ENCODE results near the gene SPATA16. TPM values are rescaled to one million over a fixed set of nuclear protein-coding genes. Genes with fewer than 3 reads are reported as not detected.

SPATA16 gene
- total and polyA plus RNA-seq, 2 experiments from 2014 or later = not detected

- TF ChIP-seq ETS1 (IDR thresholded peaks at IDR 0.05) (no peak), POLR2AphosphoS5 (IDR thresholded peaks at IDR 0.05; ENCODE audit: low read depth) (no peak), EZH2 (IDR thresholded peaks at IDR 0.05; ENCODE audit: low read depth, unreplicated experiment) (no peak), ZNF331 (CRISPR knock-in tag; IDR thresholded peaks at IDR 0.05; ENCODE audit: low read depth) (no peak), CREB1 (CRISPR knock-in tag; IDR thresholded peaks at IDR 0.05; ENCODE audit: low read depth) (no peak), CTCF (conservative IDR thresholded peaks at IDR 0.05; ENCODE audit: low read depth in 2 of 2) (no peak), ZNF462 (CRISPR knock-in tag; IDR thresholded peaks at IDR 0.05) (no peak), STAT1 (IDR thresholded peaks at IDR 0.05; ENCODE audit: unreplicated experiment) (no peak), NANOG (IDR thresholded peaks at IDR 0.05; ENCODE audit: borderline replicate concordance) (no peak), REST (IDR thresholded peaks at IDR 0.05; ENCODE audit: unreplicated experiment) (no peak), ZNF114 (CRISPR knock-in tag; IDR thresholded peaks at IDR 0.05) (no peak), JUNB (IDR thresholded peaks at IDR 0.05; ENCODE audit: unreplicated experiment) (no peak), EZH2phosphoT487 (IDR thresholded peaks at IDR 0.05; ENCODE audit: unreplicated experiment) (no peak)
- Histone ChIP-seq H3K4me1 (ENCODE audit: insufficient read depth) (peaks cover 34% of the 10 kb centered on the region), H3K9me2 (ENCODE audit: insufficient read depth) (peaks cover 2% of the 10 kb centered on the region; the same call in 1 of the 2 replicates), H3K4me3 (no peak overlapping the region), H3K79me2 (replicated peaks; ENCODE audit: insufficient read depth) (no peaks in the 10 kb centered on the region), H3K27me3 (ENCODE audit: insufficient read depth) (no peaks in the 10 kb centered on the region), H3K36me3 (ENCODE audit: insufficient read depth) (no peaks in the 10 kb centered on the region), H4K20me1 (replicated peaks; ENCODE audit: insufficient read depth) (no peaks in the 10 kb centered on the region), H3K27ac (ENCODE audit: low read depth) (peak overlapping the region; percentile 95), H3F3A (replicated peaks; ENCODE audit: low read depth) (no peaks in the 10 kb centered on the region), H3K4me2 (peak overlapping the region; percentile 5; the same call in 1 of the 2 replicates), H2AFZ (no peak overlapping the region)
- Mint-ChIP-seq H3K4me1 (peaks cover 38% of the 10 kb centered on the region), H3K4me3 (no peak overlapping the region), H3K27me3 (ENCODE audit: insufficient read depth, low read depth, poor library complexity) (peaks cover 5% of the 10 kb centered on the region), H3K36me3 (ENCODE audit: low read depth) (no peaks in the 10 kb centered on the region), H3K27ac (peak overlapping the region; percentile 85), H3K9me3 (no peaks in the 10 kb centered on the region)
- ATAC-seq (no peak), DNase-seq (ENCODE audit: low spot score) (no peak)
Observed at GRCh38 chr3:173018758-173019157, 122.3 kb downstream of the SPATA16 start.
